GM12892 (cell line): ENCODE results near the gene DPP6.

ENCODE experiments used
- POLR2A ChIP-seq: IDR thresholded peaks from 2 replicates; pipeline ENCODE4 v1.6.1; 2011; ENCODE audit warnings: low read depth, low read length, control low read depth
- POLR2AphosphoS5 ChIP-seq: IDR thresholded peaks from 2 replicates; pipeline ENCODE4 v1.6.1; 2011; ENCODE audit warnings: low read depth, low read length, control low read depth
- TAF1 ChIP-seq: IDR thresholded peaks from 2 replicates; pipeline ENCODE4 v1.6.1; 2011; ENCODE audit warnings: low read depth, mild to moderate bottlenecking, control low read depth, low read length, borderline replicate concordance

- no peak for TF ChIP-seq POLR2A
- TF ChIP-seq POLR2AphosphoS5, result no peak
- no peak for TF ChIP-seq TAF1
These were observed 298.7 kb downstream of the DPP6 start for GRCh38 chr7:154350892-154351291.
